GM12891 (cell line): ENCODE results near the gene MAPK4.

Experiments used
- POLR2A ChIP-seq: IDR thresholded peaks from 2 replicates; pipeline ENCODE4 v1.6.1; 2011; ENCODE audit warnings: low read depth, low read length, control low read depth
- POLR2AphosphoS5 ChIP-seq: IDR thresholded peaks from 2 replicates; pipeline ENCODE4 v1.6.1; 2011; ENCODE audit warnings: low read depth, low read length, control low read depth

DNA sequence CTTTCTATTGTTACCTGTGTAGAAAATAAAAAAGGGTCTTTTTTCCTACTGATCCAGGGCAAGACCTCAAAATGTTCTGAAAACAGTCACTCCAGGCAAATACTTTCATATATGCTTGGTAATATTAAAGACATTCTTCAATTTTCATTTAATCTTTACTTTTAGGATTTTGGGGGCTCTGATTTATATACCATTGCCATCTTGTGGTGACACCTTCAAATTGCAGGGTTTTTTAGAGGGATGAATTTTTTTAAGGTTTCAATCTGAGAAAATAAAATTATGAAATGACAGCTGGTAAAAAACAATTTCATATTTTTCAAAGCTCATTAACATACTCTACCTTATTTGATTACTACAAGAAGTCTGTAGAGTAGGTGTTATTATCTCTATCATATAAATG lies 26.8 kb downstream of the MAPK4 start:
- TF ChIP-seq POLR2AphosphoS5, result no peak
- no peak for TF ChIP-seq POLR2A
